Measurements from ENCODE around the gene MGAT5.
"Not testable (repeated sequence)": the region's sequence is repeated elsewhere in the genome, so short reads cannot be mapped to it uniquely, and the experiment has no call there.

MGAT5 gene

DNA sequence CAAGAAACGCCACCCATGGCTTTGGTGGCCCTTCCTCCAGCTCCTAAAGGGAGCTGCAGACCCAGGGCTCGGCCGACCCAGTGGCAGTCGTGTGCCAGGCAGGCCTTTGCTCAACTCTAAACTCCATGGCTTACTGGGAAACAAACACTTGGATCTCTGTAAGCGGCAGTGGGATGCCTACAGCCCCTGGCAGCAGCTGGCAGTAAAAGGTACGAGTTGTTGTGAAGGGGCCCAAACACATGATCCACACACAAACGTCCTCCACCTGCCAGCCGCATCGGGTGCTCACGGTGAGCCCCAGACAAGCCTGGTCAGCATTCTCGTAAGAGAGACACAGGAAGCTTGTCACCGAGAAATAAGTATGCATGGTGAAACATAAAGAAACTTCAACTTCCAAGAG, 214.9 kb downstream of the MGAT5 start:
- DNase-seq (ENCODE audit: low read depth, low spot score), result no peak

DNA sequence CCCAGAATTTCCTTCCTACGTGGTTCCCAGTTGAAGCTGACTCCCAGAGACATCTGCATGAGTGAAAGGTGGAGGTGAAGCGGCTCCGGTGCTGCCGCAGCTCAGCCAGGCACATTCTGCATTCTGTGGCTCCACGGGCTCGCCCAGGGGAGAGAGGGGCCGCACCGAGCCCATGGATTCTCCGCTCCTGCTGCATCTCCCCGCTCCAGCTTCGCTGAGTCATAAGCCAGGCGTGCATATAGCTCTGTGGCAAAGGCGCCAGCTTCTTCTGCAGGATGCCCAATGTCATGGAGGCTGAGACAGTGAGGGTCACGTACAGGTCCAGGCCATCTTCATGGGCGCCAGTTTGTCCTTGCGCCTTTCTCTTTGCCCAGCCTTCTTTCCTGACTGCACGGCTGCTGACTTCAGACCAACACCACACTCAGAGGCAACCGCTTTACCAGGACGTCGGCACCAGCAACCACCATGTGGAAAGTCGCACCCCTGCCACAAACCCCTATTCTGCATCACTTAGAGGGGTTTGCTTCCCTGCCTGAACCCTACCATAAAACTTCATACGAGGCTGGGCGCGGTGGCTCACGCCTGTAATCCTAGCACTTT, 215.7 kb downstream of the MGAT5 start:
- DNase-seq (ENCODE audit: low read depth, low spot score), result no peak

GRCh38 chr2:134470561-134471168, 216.8 kb downstream of the MGAT5 start:
- DNase-seq (ENCODE audit: low read depth, low spot score), result no peak

GRCh38 chr2:134476982-134477381, 223.1 kb downstream of the MGAT5 start:
- not testable (repeated sequence) for DNase-seq (ENCODE audit: low read depth, low spot score)

- no peak for DNase-seq (ENCODE audit: low read depth, low spot score)
Observed at GRCh38 chr2:134479696-134480330, 225.9 kb downstream of the MGAT5 start.

DNA sequence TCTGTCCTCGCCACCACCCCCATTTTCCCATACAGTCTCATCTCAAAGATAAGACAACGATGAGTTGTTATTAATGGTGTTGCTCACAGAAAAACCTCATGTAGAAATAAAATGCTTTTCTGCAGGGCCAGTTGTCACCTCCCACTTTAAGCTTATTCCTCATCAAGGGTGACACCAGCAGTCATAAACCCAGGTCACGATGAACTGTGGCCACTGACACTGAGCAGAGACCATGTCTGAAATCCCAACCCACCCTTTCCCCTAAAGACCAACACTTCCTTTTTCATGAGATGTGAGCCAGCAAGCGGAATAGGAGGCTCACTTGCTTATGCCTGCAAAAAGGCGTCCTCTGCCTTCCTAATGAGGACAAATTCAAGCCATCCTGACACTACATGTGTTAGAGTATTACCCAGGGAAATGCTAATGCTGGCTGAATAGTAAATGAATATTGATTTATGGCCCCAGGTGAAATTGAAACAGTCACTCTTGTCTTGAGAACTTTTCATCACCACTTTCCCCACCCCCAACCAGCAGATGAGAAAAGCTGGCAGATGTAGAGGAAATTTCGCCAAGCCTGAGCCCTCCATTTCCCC, 228.4 kb downstream of the MGAT5 start:
- DNase-seq (ENCODE audit: low read depth, low spot score), result no peak

- no peak for DNase-seq (ENCODE audit: low read depth, low spot score)
Observed at GRCh38 chr2:134482766-134483340, 229.0 kb downstream of the MGAT5 start.

- no peak for DNase-seq (ENCODE audit: low read depth, low spot score)
Observed at GRCh38 chr2:134489732-134490384, 236.0 kb downstream of the MGAT5 start.

GRCh38 chr2:134490559-134490958, 236.7 kb downstream of the MGAT5 start:
- DNase-seq (ENCODE audit: low read depth, low spot score), result no peak

DNA sequence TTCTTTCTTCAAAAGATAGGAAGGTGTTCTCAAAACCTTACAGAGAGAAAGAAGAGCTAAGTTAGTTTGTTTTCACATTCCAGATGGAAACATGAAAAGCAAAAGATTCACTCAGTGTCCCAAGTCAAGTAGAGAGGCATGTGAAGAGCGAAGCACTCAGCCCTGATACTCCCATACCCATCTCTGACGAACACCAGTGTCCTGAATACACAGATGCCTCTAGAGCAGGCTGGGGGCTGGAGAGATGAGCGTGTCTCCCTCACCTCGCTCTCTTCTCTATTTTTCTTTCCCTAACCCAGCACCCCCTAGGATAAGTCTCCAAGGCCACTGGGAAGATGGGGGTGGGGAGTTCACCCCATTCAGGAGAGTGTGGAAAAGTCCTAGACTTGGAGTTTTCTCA, 237.2 kb downstream of the MGAT5 start:
- DNase-seq (ENCODE audit: low read depth, low spot score), result no peak

- no peak for DNase-seq (ENCODE audit: low read depth, low spot score)
Observed at GRCh38 chr2:134491771-134492441, 238.0 kb downstream of the MGAT5 start.

GRCh38 chr2:134493797-134494196, 239.9 kb downstream of the MGAT5 start:
- DNase-seq (ENCODE audit: low read depth, low spot score), result no peak

DNA sequence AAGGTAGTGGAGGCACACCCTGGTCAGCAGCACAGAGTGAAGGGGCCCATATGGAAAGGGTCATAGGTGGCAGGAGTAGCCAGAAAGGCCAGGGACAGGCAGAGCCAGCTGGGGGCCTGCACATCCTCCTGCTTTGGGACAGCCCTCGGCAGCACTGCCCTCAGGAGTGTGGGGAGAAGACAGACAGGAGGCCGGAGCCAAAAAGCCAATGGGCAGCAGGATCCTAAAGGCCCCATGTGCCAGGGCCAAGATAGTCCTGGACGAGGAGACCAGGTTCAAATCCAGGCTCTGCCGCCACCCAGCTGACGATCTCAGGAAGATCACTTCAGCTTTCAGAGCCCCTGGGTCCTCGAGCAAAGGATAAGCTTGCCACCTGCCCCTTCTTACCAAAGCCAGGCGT, 244.8 kb downstream of the MGAT5 start:
- no peak for DNase-seq (ENCODE audit: low read depth, low spot score)

GRCh38 chr2:134499307-134499926, 245.5 kb downstream of the MGAT5 start:
- DNase-seq (ENCODE audit: low read depth, low spot score), result no peak

GRCh38 chr2:134500211-134500935, 246.5 kb downstream of the MGAT5 start:
- no peak for DNase-seq (ENCODE audit: low read depth, low spot score)

- no peak for DNase-seq (ENCODE audit: low read depth, low spot score)
Observed at GRCh38 chr2:134501476-134502091, 247.7 kb downstream of the MGAT5 start.

- no peak for DNase-seq (ENCODE audit: low read depth, low spot score)
Observed at GRCh38 chr2:134502104-134502503, 248.2 kb downstream of the MGAT5 start.

Data from activated CD4-positive, CD25-positive, alpha-beta regulatory T cell treated with anti-CD3 and anti-CD28 coated beads, Interleukin-2, amount 50 U/mL, for 16 hours (primary cell).